Transverse colon (tissue), 4 donors: ENCODE measurements around the gene G6PC2. TPM values are rescaled to one million over a fixed set of nuclear protein-coding genes. Genes with fewer than 3 reads are reported as not detected.

Experiments
- DNase-seq: peaks from one replicate; pipeline ENCODE4 v3.0.0-alpha.2; 2019
- H3K27ac ChIP-seq, 4 donors: fragments of 200-600 bp; sonication (generic); 2 replicates each; pipeline ENCODE4 v1.5.1; 2016 to 2018; ENCODE audit warnings: inconsistent platforms in 4 of 4
- H3K27me3 ChIP-seq: fragments of 200-600 bp; sonication (generic); 2 replicates; pipeline ENCODE4 v1.5.1; 2017; ENCODE audit warnings: inconsistent platforms
- H3K36me3 ChIP-seq, 4 donors: fragments of 200-600 bp; sonication (generic); 2 replicates each; pipeline ENCODE4 v1.5.1; 2017 to 2019; ENCODE audit warnings: inconsistent platforms in 4 of 4
- H3K4me1 ChIP-seq, 4 donors: fragments of 200-600 bp; sonication (generic); 2 replicates each; pipeline ENCODE4 v1.5.1; 2017 to 2020; ENCODE audit warnings: inconsistent platforms in 4 of 4
- H3K4me3 ChIP-seq, 4 donors: fragments of 200-600 bp; sonication (generic); 1 replicate in 1 of 4; 2 replicates in 3 of 4; pipeline versions ENCODE4 v1.5.1 to v1.6.1; 2017 to 2019; ENCODE audit warnings: inconsistent platforms in 4 of 4
- H3K9me3 ChIP-seq, 2 donors: fragments of 200-600 bp; sonication (generic); 2 replicates each; pipeline ENCODE4 v1.5.1; 2017 to 2019; ENCODE audit warnings: inconsistent platforms in 2 of 2
- EP300 ChIP-seq: sonication (generic); formaldehyde crosslinking; IDR thresholded peaks from one replicate; pipeline ENCODE4 v1.6.1; 2017; ENCODE audit warnings: antibody characterized with exemption, low read depth
- POLR2A ChIP-seq: fragments of 450-650 bp; IDR thresholded peaks from one replicate; pipeline ENCODE4 v1.6.1; 2016; ENCODE audit warnings: antibody characterized with exemption, mild to moderate bottlenecking, moderate library complexity
- POLR2AphosphoS5 ChIP-seq, 3 donors: sonication (generic); formaldehyde crosslinking; IDR thresholded peaks; one replicate each; pipeline ENCODE4 v1.6.1; 2016; ENCODE audit warnings: antibody characterized with exemption in 3 of 3
- WGBS, 2 donors: methylation state at CpG; one replicate each; pipeline ENCODE4 v1.1.5; 2018; ENCODE audit warnings: low coverage in 1 of 2; 5-methylcytosine and 5-hydroxymethylcytosine counted together
- in situ Hi-C, 4 donors: fragments of 200-750 bp; cut with MboI; loops; one replicate each; pipeline versions ENCODE4 v1.15.0 to v1.15.1; 2017; ENCODE audit warnings: low sequenced_read_pairs in 3 of 4, low pct_ligation_motif_present in 1 of 4, low pct_unique_long_range_greater_than_20kb in 1 of 4
- intact Hi-C: fragments of 100-400 bp; cut with DNase I; formaldehyde crosslinking; loops from one replicate; pipeline ENCODE4 v1.15.1; 2023; ENCODE audit warnings: low total_unique reads
- total RNA-seq, 4 donors: library from RNA; depleted of rRNA; stranded (reverse); fragments of >200 nt; gene quantifications; one replicate each; pipeline ENCODE4 v1.1.0, GENCODE V29; 2016
- TF ChIP-seq, protein P1 (sequence below), 5 experiments: fragments of 200-600 bp in 3 of 5; fragments of 450-650 bp in 2 of 5; sonication (generic) in 3 of 5; IDR thresholded peaks; 1 replicate in 2 of 5; 2 replicates in 3 of 5; pipeline ENCODE4 v1.5.1; 2016 to 2017; ENCODE audit warnings: antibody characterized with exemption in 5 of 5, inconsistent platforms in 3 of 5, mild to moderate bottlenecking in 2 of 5, moderate library complexity in 1 of 5

The G6PC2 gene
- total RNA-seq, 4 donors from 2014 or later, result 0.55 to 0.79 TPM; not detected in 2

- H3K4me3 ChIP-seq, result peak overlapping the region in 1 of 4 donors; percentile 30
- TF ChIP-seq EP300 (no peak), POLR2A (no peak), POLR2AphosphoS5 (IDR thresholded peaks at IDR 0.05) (no peak)
- TF ChIP-seq, protein P1, sequence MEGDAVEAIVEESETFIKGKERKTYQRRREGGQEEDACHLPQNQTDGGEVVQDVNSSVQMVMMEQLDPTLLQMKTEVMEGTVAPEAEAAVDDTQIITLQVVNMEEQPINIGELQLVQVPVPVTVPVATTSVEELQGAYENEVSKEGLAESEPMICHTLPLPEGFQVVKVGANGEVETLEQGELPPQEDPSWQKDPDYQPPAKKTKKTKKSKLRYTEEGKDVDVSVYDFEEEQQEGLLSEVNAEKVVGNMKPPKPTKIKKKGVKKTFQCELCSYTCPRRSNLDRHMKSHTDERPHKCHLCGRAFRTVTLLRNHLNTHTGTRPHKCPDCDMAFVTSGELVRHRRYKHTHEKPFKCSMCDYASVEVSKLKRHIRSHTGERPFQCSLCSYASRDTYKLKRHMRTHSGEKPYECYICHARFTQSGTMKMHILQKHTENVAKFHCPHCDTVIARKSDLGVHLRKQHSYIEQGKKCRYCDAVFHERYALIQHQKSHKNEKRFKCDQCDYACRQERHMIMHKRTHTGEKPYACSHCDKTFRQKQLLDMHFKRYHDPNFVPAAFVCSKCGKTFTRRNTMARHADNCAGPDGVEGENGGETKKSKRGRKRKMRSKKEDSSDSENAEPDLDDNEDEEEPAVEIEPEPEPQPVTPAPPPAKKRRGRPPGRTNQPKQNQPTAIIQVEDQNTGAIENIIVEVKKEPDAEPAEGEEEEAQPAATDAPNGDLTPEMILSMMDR (IDR thresholded peaks at IDR 0.05), result no peak
- 17 to 45% methylated on average over 4 to 21 of the region's 21 CpGs for WGBS, 2 donors
- DNase-seq, result no peak
- peaks cover 9% of the 10 kb centered on the region for H3K27me3 ChIP-seq
- intact Hi-C loops (no loop called here), in situ Hi-C loops (loop anchor here in 3 of 4 donors (25.0 kb wide), 3 partner anchors 151 to 776 kb away; no protein-coding TSS in a partner anchor)
- H3K27ac ChIP-seq, result no peak overlapping the region
- H3K4me1 ChIP-seq, result peaks cover 0 to 5% (median 2%) of the 10 kb centered on the region in 4 donors
- H3K9me3 ChIP-seq, result no peaks in the 10 kb centered on the region
- H3K36me3 ChIP-seq, result no peaks in the 10 kb centered on the region
Observed at GRCh38 chr2:168912901-168913369, 11.8 kb downstream of the G6PC2 start.

DNA sequence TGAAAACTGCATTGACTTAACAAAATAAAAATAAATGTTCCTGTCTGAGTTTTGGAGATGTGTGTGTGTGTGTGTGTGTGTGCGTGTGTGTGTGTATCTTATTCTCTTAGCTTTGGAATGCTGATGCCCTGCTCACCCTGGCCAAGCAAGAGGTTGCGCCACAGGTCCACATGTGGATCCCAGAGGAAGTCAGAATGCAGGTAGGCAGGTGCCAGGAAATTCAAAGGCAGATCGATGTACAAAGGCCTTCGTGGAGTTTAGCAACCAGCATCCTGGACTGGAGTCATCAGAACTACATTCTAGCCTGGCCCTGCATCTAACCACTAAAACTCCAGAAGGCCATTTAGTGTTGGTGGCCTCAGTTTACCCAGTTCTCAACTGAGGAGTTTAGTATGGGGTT is 12.4 kb downstream of the G6PC2 start:
- no peak overlapping the region for H3K4me3 ChIP-seq
- TF ChIP-seq EP300, result no peak
- TF ChIP-seq POLR2AphosphoS5 (IDR thresholded peaks at IDR 0.05), result no peak
- TF ChIP-seq, protein P1 (IDR thresholded peaks at IDR 0.05), result no peak
- no peak for TF ChIP-seq POLR2A
- in situ Hi-C loops (loop anchor here in 3 of 4 donors (25.0 kb wide), 3 partner anchors 151 to 776 kb away; no protein-coding TSS in a partner anchor), intact Hi-C loops (no loop called here)
- peaks cover 0 to 5% (median 2%) of the 10 kb centered on the region in 4 donors for H3K4me1 ChIP-seq
- peaks cover 9% of the 10 kb centered on the region for H3K27me3 ChIP-seq
- H3K9me3 ChIP-seq, result no peaks in the 10 kb centered on the region
- H3K27ac ChIP-seq, result no peak overlapping the region
- DNase-seq, result no peak
- H3K36me3 ChIP-seq, result no peaks in the 10 kb centered on the region
- WGBS, 2 donors, result 96 to 100% methylated on average over 1 to 4 of the region's 4 CpGs

- no peak overlapping the region for H3K27ac ChIP-seq
- no peak for TF ChIP-seq EP300
- no peak for TF ChIP-seq POLR2AphosphoS5 (IDR thresholded peaks at IDR 0.05)
- no peak for TF ChIP-seq POLR2A
- no peak for DNase-seq
- intact Hi-C loops, result no loop called here
- H3K9me3 ChIP-seq, result no peaks in the 10 kb centered on the region
- H3K4me3 ChIP-seq, result no peak overlapping the region
- in situ Hi-C loops, result loop anchor here (5.0 to 25.0 kb wide), 4 partner anchors 153 to 778 kb away; no protein-coding TSS in a partner anchor
- no peaks in the 10 kb centered on the region for H3K36me3 ChIP-seq
- H3K4me1 ChIP-seq, result peaks cover 0 to 5% (median 2%) of the 10 kb centered on the region in 4 donors
- WGBS, 2 donors, result 86 to 95% methylated on average over 3 of the region's 3 CpGs
- H3K27me3 ChIP-seq, result peaks cover 9% of the 10 kb centered on the region
Observed at GRCh38 chr2:168915441-168916330, 14.6 kb downstream of the G6PC2 start.

GRCh38 chr2:168916331-168916675 is 15.2 kb downstream of the G6PC2 start:
- TF ChIP-seq, protein P1 (IDR thresholded peaks at IDR 0.05), result no peak
- TF ChIP-seq POLR2AphosphoS5 (IDR thresholded peaks at IDR 0.05) (no peak), EP300 (no peak), POLR2A (no peak)
- H3K27me3 ChIP-seq, result peaks cover 9% of the 10 kb centered on the region
- H3K27ac ChIP-seq, result no peak overlapping the region
- H3K9me3 ChIP-seq, result no peaks in the 10 kb centered on the region
- H3K4me3 ChIP-seq, result no peak overlapping the region
- WGBS, 2 donors, result 79 to 100% methylated on average over 2 to 4 of the region's 4 CpGs
- intact Hi-C loops (no loop called here), in situ Hi-C loops (loop anchor here (5.0 to 25.0 kb wide), 4 partner anchors 154 to 779 kb away; no protein-coding TSS in a partner anchor)
- H3K4me1 ChIP-seq, result peaks cover 0 to 5% (median 2%) of the 10 kb centered on the region in 4 donors
- no peak for DNase-seq
- no peaks in the 10 kb centered on the region for H3K36me3 ChIP-seq
